HuH-7.5 (cell line): ENCODE results near the gene MARCHF10.
"Not testable (repeated sequence)": the region's sequence is repeated elsewhere in the genome, so short reads cannot be mapped to it uniquely, and the experiment has no call there.

Experiments used
- DNase-seq: peaks from one replicate; pipeline ENCODE4 v3.0.0; 2011; ENCODE audit warnings: low spot score

MARCHF10 gene

GRCh38 chr17:62790564-62790986 lies 17.5 kb downstream of the MARCHF10 start:
- DNase-seq: no peak

- no peak for DNase-seq
Measured at GRCh38 chr17:62787366-62787765, 20.7 kb downstream of the MARCHF10 start.

GRCh38 chr17:62786646-62787045 lies 21.5 kb downstream of the MARCHF10 start:
- no peak for DNase-seq

GRCh38 chr17:62785983-62786382 lies 22.1 kb downstream of the MARCHF10 start:
- not testable (repeated sequence) for DNase-seq

GRCh38 chr17:62782730-62783270 lies 25.3 kb downstream of the MARCHF10 start:
- DNase-seq: no peak

- DNase-seq: no peak
Measured at GRCh38 chr17:62781831-62782251, 26.3 kb downstream of the MARCHF10 start.

GRCh38 chr17:62781356-62781755 lies 26.8 kb downstream of the MARCHF10 start:
- no peak for DNase-seq

GRCh38 chr17:62780951-62781350 lies 27.2 kb downstream of the MARCHF10 start:
- DNase-seq: no peak

- no peak for DNase-seq
Measured at GRCh38 chr17:62780269-62780668, 27.8 kb downstream of the MARCHF10 start.

- DNase-seq: no peak
Measured at GRCh38 chr17:62778990-62779681, 29.0 kb downstream of the MARCHF10 start.

- DNase-seq: no peak
Measured at GRCh38 chr17:62775876-62776275, 32.2 kb downstream of the MARCHF10 start.

GRCh38 chr17:62774338-62774737 lies 33.8 kb downstream of the MARCHF10 start:
- no peak for DNase-seq

GRCh38 chr17:62767997-62768396 lies 40.1 kb downstream of the MARCHF10 start:
- DNase-seq: no peak

GRCh38 chr17:62765351-62765750 lies 42.8 kb downstream of the MARCHF10 start:
- no peak for DNase-seq

- DNase-seq: no peak
Measured at GRCh38 chr17:62763891-62764600, 44.1 kb downstream of the MARCHF10 start.

- DNase-seq: no peak
Measured at GRCh38 chr17:62761884-62762283, 46.2 kb downstream of the MARCHF10 start.

GRCh38 chr17:62760945-62761267 lies 47.2 kb downstream of the MARCHF10 start:
- DNase-seq: no peak

- DNase-seq: no peak
Measured at GRCh38 chr17:62760059-62760944, 47.8 kb downstream of the MARCHF10 start.

- DNase-seq: no peak
Measured at GRCh38 chr17:62757500-62757951, 50.6 kb downstream of the MARCHF10 start.

GRCh38 chr17:62756198-62756597 lies 51.9 kb downstream of the MARCHF10 start:
- no peak for DNase-seq

GRCh38 chr17:62755141-62755851 lies 52.8 kb downstream of the MARCHF10 start:
- no peak for DNase-seq

GRCh38 chr17:62754631-62755030 lies 53.5 kb downstream of the MARCHF10 start:
- no peak for DNase-seq
